ENCODE results near the gene DYSF. TPM values are rescaled to one million over a fixed set of nuclear protein-coding genes. Genes with fewer than 3 reads are reported as not detected.
"Not testable (repeated sequence)": the region's sequence is repeated elsewhere in the genome, so short reads cannot be mapped to it uniquely, and the experiment has no call there.

The DYSF gene
- total RNA-seq, result 10 to 100 TPM in 2 of 4 donors, 1 to 10 TPM in 2; 3.7 to 18.7 (median 10.6) TPM

GRCh38 chr2:71453404-71454220 lies at the start of gene DYSF:
TSS of gene DYSF (plus strand) at chr2:71453561.
- in situ Hi-C loops (cut with MboI; ENCODE audit: low pct_ligation_motif_present in 1 of 4, low pct_unique_long_range_greater_than_20kb in 1 of 4, low sequenced_read_pairs in 3 of 4), result no loop called here
- TF ChIP-seq EP300 (IDR thresholded peaks at IDR 0.05; ENCODE audit: low read depth) (no peak), POLR2AphosphoS5 (IDR thresholded peaks at IDR 0.05) (no peak), CTCF (IDR thresholded peaks at IDR 0.05) (no peak), POLR2A (IDR thresholded peaks at IDR 0.05) (no peak)
- peaks cover 36% of the 10 kb centered on the region for H3K27me3 ChIP-seq
- intact Hi-C loops (cut with DNase I; ENCODE audit: low total_unique reads), result no loop called here
- no peaks in the 10 kb centered on the region for H3K36me3 ChIP-seq
- peaks cover 8 to 54% (median 30%) of the 10 kb centered on the region in 4 donors for H3K4me1 ChIP-seq
- DNase-seq, result peak; percentile 20
- peak within 1 kb of the TSS; percentile 29 to 55 (median 41) for H3K4me3 ChIP-seq
- no peaks in the 10 kb centered on the region for H3K9me3 ChIP-seq
- H3K27ac ChIP-seq, result peak within 1 kb of the TSS; percentile 61 to 76 (median 65)
- WGBS, 2 donors (ENCODE audit: low coverage in 1 of 2), result 3% methylated on average over 46 of the region's 66 CpGs; no CpG with 5 or more reads in 1 of the 2 donors

- Histone ChIP-seq H3K9me3 (no peaks in the 10 kb centered on the region), H3K4me1 (no peaks in the 10 kb centered on the region), H3K36me3 (peaks cover 0 to 42% (median 21%) of the 10 kb centered on the region in 4 donors), H3K27ac (no peak overlapping the region), H3K27me3 (no peaks in the 10 kb centered on the region), H3K4me3 (no peak overlapping the region)
- 75 to 89% methylated on average over 3 of the region's 3 CpGs for WGBS, 2 donors (ENCODE audit: low coverage in 1 of 2)
- TF ChIP-seq POLR2AphosphoS5 (IDR thresholded peaks at IDR 0.05), result no peak
- no peak for TF ChIP-seq CTCF (IDR thresholded peaks at IDR 0.05)
- no peak for TF ChIP-seq POLR2A (IDR thresholded peaks at IDR 0.05)
- TF ChIP-seq EP300 (IDR thresholded peaks at IDR 0.05; ENCODE audit: low read depth), result no peak
- no peak for DNase-seq
- intact Hi-C loops (cut with DNase I; ENCODE audit: low total_unique reads) (no loop called here), in situ Hi-C loops (cut with MboI; ENCODE audit: low pct_ligation_motif_present in 1 of 4, low pct_unique_long_range_greater_than_20kb in 1 of 4, low sequenced_read_pairs in 3 of 4) (no loop called here)
Observed at GRCh38 chr2:71409611-71410010, 43.8 kb upstream of the DYSF start.

GRCh38 chr2:71410696-71411095 lies 42.7 kb upstream of the DYSF start:
- H3K9me3 ChIP-seq, result no peaks in the 10 kb centered on the region
- no peaks in the 10 kb centered on the region for H3K4me1 ChIP-seq
- DNase-seq, result no peak
- TF ChIP-seq POLR2A (IDR thresholded peaks at IDR 0.05) (no peak), CTCF (IDR thresholded peaks at IDR 0.05) (no peak), POLR2AphosphoS5 (IDR thresholded peaks at IDR 0.05) (no peak), EP300 (IDR thresholded peaks at IDR 0.05; ENCODE audit: low read depth) (no peak)
- in situ Hi-C loops (cut with MboI; ENCODE audit: low pct_ligation_motif_present in 1 of 4, low pct_unique_long_range_greater_than_20kb in 1 of 4, low sequenced_read_pairs in 3 of 4) (no loop called here), intact Hi-C loops (cut with DNase I; ENCODE audit: low total_unique reads) (no loop called here)
- H3K36me3 ChIP-seq, result peaks cover 0 to 34% (median 15%) of the 10 kb centered on the region in 4 donors
- WGBS, 2 donors (ENCODE audit: low coverage in 1 of 2), result 96% methylated on average over 4 of the region's 4 CpGs; no CpG with 5 or more reads in 1 of the 2 donors
- H3K27ac ChIP-seq, result no peak overlapping the region
- no peak overlapping the region for H3K4me3 ChIP-seq
- no peaks in the 10 kb centered on the region for H3K27me3 ChIP-seq

- DNase-seq, result peak; percentile 24
- peak overlapping the region in 1 of 4 donors; percentile 45 for H3K4me3 ChIP-seq
- intact Hi-C loops (cut with DNase I; ENCODE audit: low total_unique reads); H3K36me3 ChIP-seq; H3K27me3 ChIP-seq; in situ Hi-C loops (cut with MboI; ENCODE audit: low pct_ligation_motif_present in 1 of 4, low pct_unique_long_range_greater_than_20kb in 1 of 4, low sequenced_read_pairs in 3 of 4); H3K9me3 ChIP-seq: not testable (repeated sequence)
- H3K27ac ChIP-seq, result peak overlapping the region; percentile 36 to 79 (median 68)
- H3K4me1 ChIP-seq, result peaks cover 0 to 17% (median 8%) of the 10 kb centered on the region in 4 donors
- no CpG with 5 or more reads among the region's 15 CpGs for WGBS, 2 donors (ENCODE audit: low coverage in 1 of 2)
Observed at GRCh38 chr2:71416866-71417265, 36.5 kb upstream of the DYSF start.

All from transverse colon (tissue), 4 donors.